Stimulated activated CD8-positive, alpha-beta memory T cell treated with anti-CD3 and anti-CD28 coated beads, Interleukin-15, amount 100 ng/mL, for 4 hours (primary cell): ENCODE results near the gene THAP11.

Source experiments
- DNase-seq, 2 donors: peaks; one replicate each; pipeline ENCODE4 v3.0.0-alpha.2; 2020; ENCODE audit warnings: low read depth in 2 of 2

The THAP11 gene

DNA sequence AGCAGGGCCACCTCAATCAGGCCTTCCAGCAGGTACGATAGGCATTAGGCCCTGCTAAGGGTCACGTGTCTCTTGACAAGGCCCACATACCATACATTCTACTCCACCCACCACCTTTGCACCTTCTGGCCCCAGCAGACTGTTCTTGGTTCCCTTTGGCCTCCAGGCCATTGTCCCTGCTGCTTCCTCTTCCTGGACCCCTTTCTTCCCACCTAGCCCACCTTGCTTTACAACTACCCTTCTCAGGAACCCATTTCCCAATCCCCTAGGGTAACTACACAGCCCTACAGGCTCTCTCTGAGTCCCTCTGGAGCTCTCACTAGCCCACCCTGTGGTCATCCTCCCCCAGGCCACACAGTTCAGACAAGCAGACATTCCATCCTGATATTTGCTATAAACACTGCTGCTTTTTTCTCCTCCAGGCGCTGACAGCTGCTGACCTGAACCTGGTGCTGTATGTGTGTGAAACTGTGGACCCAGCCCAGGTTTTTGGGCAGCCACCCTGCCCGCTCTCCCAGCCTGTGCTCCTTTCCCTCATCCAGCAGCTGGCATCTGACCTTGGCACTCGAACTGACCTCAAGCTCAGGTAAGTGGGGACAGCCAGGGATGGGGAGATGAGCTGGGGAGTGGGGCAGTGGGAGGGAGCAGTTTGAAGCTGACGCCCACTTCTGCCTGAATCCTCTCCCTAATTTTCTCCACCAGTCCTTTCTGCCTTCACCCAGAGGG is 41.2 kb downstream of the THAP11 start:
- no peak for DNase-seq

DNA sequence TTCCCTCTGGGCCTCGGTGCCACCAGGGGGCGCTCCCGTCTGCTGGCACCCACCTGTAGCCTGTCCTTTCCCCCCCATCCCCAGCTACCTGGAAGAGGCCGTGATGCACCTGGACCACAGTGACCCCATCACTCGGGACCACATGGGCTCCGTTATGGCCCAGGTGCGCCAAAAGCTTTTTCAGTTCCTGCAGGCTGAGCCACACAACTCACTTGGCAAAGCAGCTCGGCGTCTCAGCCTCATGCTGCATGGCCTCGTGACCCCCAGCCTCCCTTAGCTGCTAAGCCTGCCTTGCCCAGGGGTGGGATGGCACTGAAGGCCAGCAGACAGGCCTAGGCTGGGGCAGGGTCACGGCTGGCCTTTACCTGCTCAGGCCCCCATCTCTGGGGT is 41.7 kb downstream of the THAP11 start:
- peak; percentile 39 to 50 for DNase-seq

DNA sequence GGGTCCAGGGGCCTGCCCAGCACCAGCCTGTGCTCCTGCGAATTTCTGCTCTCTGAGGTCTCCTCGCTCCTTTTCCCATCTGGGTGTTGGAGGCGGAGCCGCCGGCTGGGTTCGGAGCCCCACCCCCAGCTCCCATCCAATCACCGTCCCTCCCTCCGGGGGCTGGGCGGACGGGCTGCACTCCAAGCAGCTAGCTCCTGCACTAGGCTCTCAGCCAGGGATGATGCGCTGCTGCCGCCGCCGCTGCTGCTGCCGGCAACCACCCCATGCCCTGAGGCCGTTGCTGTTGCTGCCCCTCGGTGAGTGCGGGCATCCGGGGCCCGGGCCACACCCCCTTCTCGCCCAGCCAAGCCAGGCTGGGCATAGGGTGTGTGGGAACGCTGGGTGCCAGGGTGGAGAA is 42.6 kb downstream of the THAP11 start, which contains the start of gene NRN1L:
TSS of gene NRN1L (plus strand) at position 202 of the 400 bp plus-strand sequence. CDS start at position 221, 19 bp downstream.
- no peak for DNase-seq

DNA sequence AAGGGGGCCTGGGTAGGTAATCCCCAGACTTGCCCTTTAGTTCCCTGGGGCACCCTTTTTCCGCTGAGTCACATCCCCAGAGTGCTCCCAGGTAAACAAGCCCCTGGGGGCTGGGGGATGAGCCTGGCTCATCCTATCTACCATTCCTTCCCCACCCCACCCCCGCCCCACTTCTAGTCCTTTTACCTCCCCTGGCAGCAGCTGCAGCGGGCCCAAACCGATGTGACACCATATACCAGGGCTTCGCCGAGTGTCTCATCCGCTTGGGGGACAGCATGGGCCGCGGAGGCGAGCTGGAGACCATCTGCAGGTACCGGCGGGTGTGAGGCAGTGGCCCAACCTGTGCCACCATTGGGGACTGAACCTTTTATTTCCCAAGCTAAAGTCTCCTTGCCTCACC is 43.4 kb downstream of the THAP11 start:
- DNase-seq: no peak

DNA sequence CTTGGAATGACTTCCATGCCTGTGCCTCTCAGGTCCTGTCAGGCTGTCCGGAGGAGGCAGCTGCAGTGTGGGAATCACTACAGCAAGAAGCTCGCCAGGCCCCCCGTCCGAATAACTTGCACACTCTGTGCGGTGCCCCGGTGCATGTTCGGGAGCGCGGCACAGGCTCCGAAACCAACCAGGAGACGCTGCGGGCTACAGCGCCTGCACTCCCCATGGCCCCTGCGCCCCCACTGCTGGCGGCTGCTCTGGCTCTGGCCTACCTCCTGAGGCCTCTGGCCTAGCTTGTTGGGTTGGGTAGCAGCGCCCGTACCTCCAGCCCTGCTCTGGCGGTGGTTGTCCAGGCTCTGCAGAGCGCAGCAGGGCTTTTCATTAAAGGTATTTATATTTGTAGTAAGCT is 43.9 kb downstream of the THAP11 start:
- DNase-seq: no peak

DNA sequence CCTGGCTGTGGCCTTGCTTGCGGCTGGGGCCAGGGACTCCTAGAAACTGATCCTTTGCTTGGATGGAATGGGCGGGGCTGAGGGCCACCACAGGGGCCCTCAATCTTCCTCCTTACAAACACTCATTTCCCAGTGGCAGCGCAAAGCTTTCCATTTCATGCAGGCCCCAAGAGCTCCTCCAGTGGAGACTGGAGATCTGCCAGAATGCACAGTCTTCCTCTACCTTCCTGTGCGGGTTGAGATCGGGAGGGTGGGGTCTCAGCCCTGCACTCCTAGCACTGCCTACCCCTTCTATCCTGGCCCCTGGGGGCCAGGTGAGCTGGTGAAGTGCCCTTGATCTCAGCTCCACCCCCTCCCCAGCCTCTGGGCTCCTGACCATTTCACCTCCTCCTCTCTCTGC is 44.3 kb downstream of the THAP11 start:
- DNase-seq: no peak

DNA sequence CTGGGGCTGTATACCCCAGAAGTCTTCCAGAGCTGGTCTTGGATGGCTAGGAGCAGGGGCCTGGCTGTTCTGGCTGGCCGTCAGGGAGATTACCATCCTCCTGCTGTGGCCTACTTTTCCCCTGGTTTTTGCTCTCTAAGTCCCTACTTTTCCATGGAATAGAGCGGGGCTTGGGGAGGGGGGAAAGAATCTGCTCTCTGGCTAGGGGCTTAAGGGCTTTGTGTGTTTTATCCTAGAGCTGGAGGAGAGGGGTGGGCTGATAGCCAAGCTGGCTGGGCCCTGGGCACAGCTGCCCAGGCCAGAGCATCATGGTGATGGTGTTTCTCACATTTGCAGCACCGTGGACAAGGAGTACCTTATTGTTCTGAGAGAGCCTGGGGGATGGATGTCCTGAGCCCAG is 46.2 kb downstream of the THAP11 start:
- no peak for DNase-seq

DNA sequence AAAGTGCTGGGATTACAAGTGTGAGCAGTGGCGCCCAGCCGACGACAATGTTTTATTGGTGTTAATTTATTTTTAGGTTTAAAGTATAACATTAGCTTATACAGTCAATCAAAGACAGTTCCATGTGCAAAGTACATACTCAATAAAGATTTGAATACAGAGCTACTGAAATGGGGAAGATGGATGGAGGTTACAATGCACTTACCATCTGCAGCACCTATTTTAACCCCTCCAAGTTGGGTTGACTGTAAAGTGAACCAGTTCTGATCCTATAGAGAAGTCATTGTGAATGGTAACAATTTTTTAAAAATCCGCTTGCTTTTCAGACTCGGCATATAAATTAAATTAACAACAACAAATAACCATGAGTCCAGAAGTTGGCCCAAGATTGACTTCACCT is 50.3 kb downstream of the THAP11 start:
- no peak for DNase-seq

DNA sequence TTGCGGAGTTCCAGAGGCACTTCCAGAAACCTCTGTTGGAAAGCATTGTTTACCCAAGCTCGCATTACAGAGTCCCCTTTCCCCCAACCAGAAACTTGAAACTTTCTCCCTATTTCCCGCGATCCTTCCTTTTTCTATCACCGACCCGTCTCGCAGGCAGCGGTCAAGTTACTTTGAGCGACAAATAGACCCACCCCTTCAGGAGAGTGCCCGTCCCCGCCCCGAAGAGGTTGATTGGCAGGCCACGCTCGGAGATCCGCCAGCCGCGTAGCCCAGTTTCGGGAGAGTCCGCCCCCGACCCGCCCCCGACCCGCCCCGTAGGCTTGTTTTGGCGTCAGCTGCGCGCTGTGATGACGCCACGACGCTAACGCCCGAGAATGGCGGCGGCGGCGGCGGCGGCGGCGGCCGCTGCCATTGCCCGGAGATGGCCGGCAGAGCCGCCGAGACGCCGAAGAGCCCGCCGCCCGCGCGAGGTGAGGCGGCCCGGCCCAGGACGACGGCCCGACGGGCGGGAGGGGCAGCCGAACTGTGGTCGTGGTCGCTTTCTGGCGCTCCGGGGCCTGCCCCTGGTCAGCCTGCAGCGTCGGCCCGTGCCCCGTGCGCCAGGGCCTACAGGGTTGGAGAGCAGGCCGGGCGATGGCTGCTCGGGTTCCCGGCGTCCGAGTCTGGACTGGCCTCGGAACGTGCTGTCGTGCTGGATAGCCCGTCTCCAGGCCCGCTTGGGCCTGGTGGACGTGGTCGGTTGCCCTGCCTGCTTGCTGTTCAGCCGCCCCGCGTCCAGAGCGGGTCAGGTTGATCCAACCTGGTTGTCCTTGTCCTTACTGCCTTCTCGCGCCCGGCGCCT is 51.0 kb downstream of the THAP11 start, which contains the start of gene PSKH1:
TSS of gene PSKH1 (plus strand) at position 356 of the 844 bp plus-strand sequence. CDS start 15,496 bp downstream, outside the sequence.
- DNase-seq: peak; percentile 84 to 88
